DND-41 (cell line): ENCODE results near the gene GABRA5.

Experiments
- ATAC-seq: fragments of 200-7000 bp; cut with Tn5 transposase; 3 replicates; pipeline ENCODE4 v1.9.1; 2021; ENCODE audit warnings: low read depth; ENCODE audit not compliant: insufficient read depth
- DNase-seq: peaks from one replicate; pipeline ENCODE4 v3.0.0-alpha.2; 2020
- H2AFZ ChIP-seq: 2 replicates; pipeline ENCODE4 v1.6.0; 2012; ENCODE audit warnings: low read depth, low read length
- H3K27ac ChIP-seq: 2 replicates; pipeline ENCODE4 v1.5.1; 2012; ENCODE audit warnings: low read length, inconsistent platforms
- H3K27me3 ChIP-seq: fragments of 200-600 bp; sonication (generic); 2 replicates; pipeline ENCODE4 v1.6.0; 2012; ENCODE audit warnings: low read length, mild to moderate bottlenecking, inconsistent platforms; ENCODE audit not compliant: insufficient read depth, poor library complexity
- H3K36me3 ChIP-seq: 2 replicates; pipeline ENCODE4 v1.5.1; 2012; ENCODE audit warnings: low read length, inconsistent platforms; ENCODE audit not compliant: insufficient read depth
- H3K4me1 ChIP-seq: 2 replicates; pipeline ENCODE4 v1.5.1; 2012; ENCODE audit warnings: mild to moderate bottlenecking, low read length; ENCODE audit not compliant: insufficient read depth
- H3K4me2 ChIP-seq: 2 replicates; pipeline ENCODE4 v1.6.0; 2012; ENCODE audit warnings: mild to moderate bottlenecking, moderate library complexity, low read length, inconsistent platforms; ENCODE audit not compliant: insufficient read depth
- H3K4me3 ChIP-seq, 2 experiments: fragments of 200-600 bp in 1 of 2; shearing (Covaris generic) in 1 of 2; 2 replicates each; pipeline ENCODE4 v1.5.1; 2012 to 2016; ENCODE audit warnings: inconsistent platforms in 2 of 2, low read length in 2 of 2, mild to moderate bottlenecking in 2 of 2, low read depth in 1 of 2, moderate library complexity in 1 of 2
- H3K79me2 ChIP-seq: 2 replicates; pipeline ENCODE4 v1.6.0; 2012; ENCODE audit warnings: low read length, inconsistent platforms; ENCODE audit not compliant: insufficient read depth
- H3K9ac ChIP-seq: 2 replicates; pipeline ENCODE4 v1.6.0; 2012; ENCODE audit warnings: low read depth, mild to moderate bottlenecking, inconsistent platforms, low read length, moderate library complexity
- H3K9me3 ChIP-seq: 2 replicates; pipeline ENCODE4 v1.5.1; 2012; ENCODE audit warnings: low read length, moderate library complexity, mild to moderate bottlenecking, inconsistent platforms; ENCODE audit not compliant: insufficient read depth, severe bottlenecking
- H4K20me1 ChIP-seq: 2 replicates; pipeline ENCODE4 v1.6.0; 2012; ENCODE audit warnings: low read length; ENCODE audit not compliant: insufficient read depth
- CTCF ChIP-seq: IDR thresholded peaks from 2 replicates; pipeline ENCODE4 v1.5.1; 2012; ENCODE audit warnings: borderline replicate concordance, low read length, moderate library complexity, mild to moderate bottlenecking; ENCODE audit not compliant: poor library complexity, severe bottlenecking; ENCODE audit errors: extremely low read depth
- EZH2 ChIP-seq: IDR thresholded peaks from 3 replicates; pipeline ENCODE4 v1.6.1; 2012; ENCODE audit warnings: borderline replicate concordance, low read depth, mild to moderate bottlenecking, moderate library complexity, low read length, inconsistent platforms; ENCODE audit not compliant: severe bottlenecking

GABRA5 gene

GRCh38 chr15:26874774-26875475 is 8.1 kb downstream of the GABRA5 start:
- TF ChIP-seq CTCF, result no peak
- no peak for TF ChIP-seq EZH2
- ATAC-seq (no peak), DNase-seq (no peak)
- no peak overlapping the region for H3K9ac ChIP-seq
- no peak overlapping the region for H2AFZ ChIP-seq
- no peak overlapping the region for H3K4me2 ChIP-seq
- H3K79me2 ChIP-seq, result no peaks in the 10 kb centered on the region
- H4K20me1 ChIP-seq, result no peaks in the 10 kb centered on the region
- H3K36me3 ChIP-seq, result no peaks in the 10 kb centered on the region
- no peaks in the 10 kb centered on the region for H3K4me1 ChIP-seq
- no peak overlapping the region for H3K27ac ChIP-seq
- no peaks in the 10 kb centered on the region for H3K9me3 ChIP-seq
- no peaks in the 10 kb centered on the region for H3K27me3 ChIP-seq
- no peak overlapping the region for H3K4me3 ChIP-seq

- H4K20me1 ChIP-seq, result no peaks in the 10 kb centered on the region
- DNase-seq, result no peak
- no peak for ATAC-seq
- H3K79me2 ChIP-seq, result no peaks in the 10 kb centered on the region
- no peak overlapping the region for H3K4me2 ChIP-seq
- no peaks in the 10 kb centered on the region for H3K27me3 ChIP-seq
- H3K4me3 ChIP-seq, result no peak overlapping the region
- TF ChIP-seq EZH2, result no peak
- TF ChIP-seq CTCF, result no peak
- no peak overlapping the region for H3K9ac ChIP-seq
- H3K4me1 ChIP-seq, result no peaks in the 10 kb centered on the region
- no peak overlapping the region for H3K27ac ChIP-seq
- H3K9me3 ChIP-seq, result no peaks in the 10 kb centered on the region
- H3K36me3 ChIP-seq, result no peaks in the 10 kb centered on the region
- H2AFZ ChIP-seq, result no peak overlapping the region
These were observed 8.6 kb downstream of the GABRA5 start for GRCh38 chr15:26875476-26875850.

- H3K27ac ChIP-seq, result no peak overlapping the region
- no peak overlapping the region for H3K9ac ChIP-seq
- H3K4me2 ChIP-seq, result no peak overlapping the region
- no peaks in the 10 kb centered on the region for H3K27me3 ChIP-seq
- H4K20me1 ChIP-seq, result no peaks in the 10 kb centered on the region
- ATAC-seq, result no peak
- no peak overlapping the region for H3K4me3 ChIP-seq
- DNase-seq, result no peak
- H3K4me1 ChIP-seq, result no peaks in the 10 kb centered on the region
- no peak overlapping the region for H2AFZ ChIP-seq
- no peaks in the 10 kb centered on the region for H3K9me3 ChIP-seq
- TF ChIP-seq CTCF (no peak), EZH2 (no peak)
- H3K36me3 ChIP-seq, result no peaks in the 10 kb centered on the region
- H3K79me2 ChIP-seq, result no peaks in the 10 kb centered on the region
These were observed 11.0 kb downstream of the GABRA5 start for GRCh38 chr15:26877831-26878230.
